K562 (cell line): ENCODE measurements around the gene TSTD2. TPM values are rescaled to one million over a fixed set of nuclear protein-coding genes. Genes with fewer than 3 reads are reported as not detected.

ENCODE experiments used
- ATAC-seq: fragments of 200-7000 bp; cut with Tn5 transposase; 3 replicates; pipeline ENCODE4 v1.9.1; 2020; ENCODE audit warnings: moderate library complexity
- BruUV-seq: library from RNA; stranded (reverse); fragments of 400-500 nt; replicated peaks from 2 replicates; lab custom pipeline; 2021; lab: Mats Ljungman, UMichigan
- CTCF ChIA-PET: fragments of 300-600 bp; formaldehyde crosslinking; extraction: SDS; loops from one replicate; lab custom pipeline; 2021; ENCODE audit warnings: low intra/inter-chr PET ratio; lab: Yijun Ruan, JAX
- POLR2A ChIA-PET: fragments of 300-600, 350-650 bp; sonication (Branson Sonifier 250); formaldehyde crosslinking; extraction: SDS; loops from one replicate; lab custom pipeline; 2021; ENCODE audit warnings: antibody characterized with exemption, inconsistent platforms; lab: Yijun Ruan, JAX
- DNase-seq, 4 experiments: peaks; one replicate each; pipeline versions ENCODE4 v3.0.0 to v3.0.0-alpha.2; 2011 to 2018; ENCODE audit warnings: low spot score in 3 of 4, mixed read lengths in 3 of 4; ENCODE audit errors: extremely low read depth in 1 of 4
- FAIRE-seq: peaks from 2 replicates; lab custom pipeline; 2011; peaks lifted over from hg19 to GRCh38; lab: Jason Lieb, UNC
- H2AFZ ChIP-seq: 2 replicates; pipeline ENCODE4 v1.6.0; 2011; ENCODE audit warnings: low read depth, low read length, control low read depth, inconsistent platforms
- H3K27ac ChIP-seq: fragments of 200-600 bp; 3 replicates; pipeline ENCODE4 v1.8.0; 2011; ENCODE audit warnings: low read depth, mild to moderate bottlenecking, control low read depth, inconsistent platforms, low read length, moderate library complexity, mixed read lengths; ENCODE audit errors: extremely low read depth
- H3K27me3 ChIP-seq, 2 experiments: fragments of 300-600 bp in 1 of 2; 2 replicates in 1 of 2; 3 replicates in 1 of 2; pipeline versions ENCODE4 v1.6.0 to v1.8.0; 2011; ENCODE audit warnings: inconsistent platforms in 2 of 2, low read length in 2 of 2, mild to moderate bottlenecking in 1 of 2, mixed read lengths in 1 of 2, moderate library complexity in 1 of 2; ENCODE audit not compliant: control insufficient read depth in 2 of 2, insufficient read depth in 2 of 2
- H3K36me3 ChIP-seq: fragments of 300-600 bp; 3 replicates; pipeline ENCODE4 v1.8.0; 2011; ENCODE audit warnings: mild to moderate bottlenecking, low read length, inconsistent platforms; ENCODE audit not compliant: control insufficient read depth, insufficient read depth
- H3K4me1 ChIP-seq, 2 experiments: fragments of 200-600 bp in 1 of 2; replicated peaks in 1 of 2; 2 replicates in 1 of 2; 3 replicates in 1 of 2; pipeline versions ENCODE4 v1.5.1 to v1.8.0; 2011; ENCODE audit warnings: inconsistent platforms in 2 of 2, low read length in 2 of 2, mild to moderate bottlenecking in 1 of 2, mixed read lengths in 1 of 2, moderate library complexity in 1 of 2; ENCODE audit not compliant: control insufficient read depth in 2 of 2, insufficient read depth in 2 of 2
- H3K4me2 ChIP-seq: 2 replicates; pipeline ENCODE4 v1.6.1; 2011; ENCODE audit warnings: low read length, control low read depth, inconsistent platforms, mixed read lengths; ENCODE audit not compliant: insufficient read depth
- H3K4me3 ChIP-seq: fragments of 200-600 bp; sonication (generic), shearing (Covaris generic); 2 replicates; pipeline ENCODE4 v1.5.1; 2016; ENCODE audit warnings: control low read depth, inconsistent platforms
- H3K79me2 ChIP-seq: fragments of 200-600 bp; 3 replicates; pipeline ENCODE4 v1.8.0; 2011; ENCODE audit warnings: low read length, inconsistent platforms; ENCODE audit not compliant: control insufficient read depth, insufficient read depth
- H3K9ac ChIP-seq, 2 experiments: 2 replicates each; pipeline versions ENCODE4 v1.6.0 to v1.6.1; 2011; ENCODE audit warnings: low read depth in 2 of 2, low read length in 2 of 2, control low read depth in 1 of 2, inconsistent platforms in 1 of 2, mild to moderate bottlenecking in 1 of 2, mixed read lengths in 1 of 2; ENCODE audit not compliant: insufficient read depth in 1 of 2
- H3K9me1 ChIP-seq: one replicate; pipeline ENCODE4 v1.6.0; 2011; ENCODE audit warnings: inconsistent platforms, mild to moderate bottlenecking, low read length, moderate library complexity; ENCODE audit not compliant: control insufficient read depth, insufficient read depth
- H3K9me3 ChIP-seq: replicated peaks from 2 replicates; pipeline ENCODE4 v1.5.1; 2011; ENCODE audit warnings: low read depth, low read length, inconsistent platforms; ENCODE audit not compliant: control insufficient read depth, insufficient read depth
- H4K20me1 ChIP-seq: replicated peaks from 2 replicates; pipeline ENCODE4 v1.6.1; 2011; ENCODE audit warnings: low read length, inconsistent platforms, mixed read lengths; ENCODE audit not compliant: control insufficient read depth, insufficient read depth
- ATF7 ChIP-seq: fragments of 450-650 bp; IDR thresholded peaks from 2 replicates; pipeline ENCODE4 v1.7.1; 2014; ENCODE audit warnings: mild to moderate bottlenecking, moderate library complexity
- BCOR ChIP-seq: fragments of 450-650 bp; IDR thresholded peaks from 2 replicates; pipeline ENCODE4 v1.6.1; 2016
- CSDE1 ChIP-seq, 2 experiments: fragments of 450-650 bp; IDR thresholded peaks; 2 replicates each; pipeline ENCODE4 v1.6.1; 2016; ENCODE audit warnings: mild to moderate bottlenecking in 1 of 2
- FOXK2 ChIP-seq, 2 experiments: fragments of 450-650 bp; IDR thresholded peaks in 1 of 2; conservative IDR thresholded peaks in 1 of 2; 2 replicates each; pipeline ENCODE4 v1.6.1; 2016; ENCODE audit warnings: low read depth in 2 of 2, mild to moderate bottlenecking in 1 of 2
- NR2C1 ChIP-seq, 2 experiments: fragments of 450-650 bp; IDR thresholded peaks; 2 replicates each; pipeline ENCODE4 v1.6.1; 2017; ENCODE audit warnings: mild to moderate bottlenecking in 2 of 2, antibody characterized with exemption in 1 of 2, inconsistent platforms in 1 of 2, missing compliant biosample characterization in 1 of 2, missing genetic modification characterization in 1 of 2
- PTTG1 ChIP-seq: fragments of 450-650 bp; IDR thresholded peaks from 2 replicates; pipeline ENCODE4 v1.6.1; 2016; ENCODE audit warnings: low read depth, mild to moderate bottlenecking, missing genetic modification characterization, missing compliant biosample characterization
- RBM15 ChIP-seq: fragments of 200-400 bp; formaldehyde crosslinking; IDR thresholded peaks from 2 replicates; pipeline ENCODE4 v1.6.1; 2018; ENCODE audit warnings: mild to moderate bottlenecking, low read length, moderate library complexity; ENCODE audit not compliant: insufficient read depth
- ZNF197 ChIP-seq: fragments of 200-800 bp; sonication (Bioruptor generic); IDR thresholded peaks from 2 replicates; pipeline ENCODE4 v1.6.1; 2016; ENCODE audit warnings: low read depth, missing genetic modification characterization, missing compliant biosample characterization
- WGBS: fragments of 100-300 bp; shearing (Covaris generic); methylation state at CpG from one replicate; pipeline ENCODE4 v1.1.6; 2016; ENCODE audit warnings: low coverage, mixed read lengths; ENCODE audit not compliant: insufficient coverage; ENCODE audit errors: missing lambda C conversion rate; 5-methylcytosine and 5-hydroxymethylcytosine counted together
- in situ Hi-C: fragments of 300-500 bp; cut with MboI; formaldehyde crosslinking; loops from 4 replicates; pipeline ENCODE4 v1.15.0; 2018; ENCODE audit warnings: inconsistent platforms, mixed read lengths
- intact Hi-C: fragments of 100-400 bp; cut with micrococcal nuclease; formaldehyde crosslinking; loops from 2 replicates; pipeline ENCODE4 v1.14.2; 2022
- polyA plus RNA-seq, 8 experiments: library from polyadenylated mRNA; depleted of rRNA in 4 of 8; stranded (reverse) in 5 of 8; unstranded in 3 of 8; fragments of >200 nt; fragmentation: Nextera tagmentation in 2 of 8; fragmentation: Illumina TruSeq in 1 of 8; extraction: Ambion mirVana in 2 of 8; extraction: Trizol in 1 of 8; gene quantifications; 2 replicates each; pipeline versions ENCODE4 v1.2.1 to v1.2.3, GENCODE V29; 2011 to 2014; ENCODE audit warnings: inconsistent platforms in 1 of 8, missing spikeins in 1 of 8
- total RNA-seq, 7 experiments: library from RNA; depleted of rRNA in 6 of 7; stranded (reverse); fragments of >200 nt in 6 of 7; fragmentation: Illumina TruSeq in 2 of 7; extraction: Trizol in 2 of 7; gene quantifications; 2 replicates each; pipeline versions ENCODE4 v1.2.1 to v1.2.3, GENCODE V29; 2011 to 2021; ENCODE audit warnings: low replicate concordance in 1 of 7

The TSTD2 gene
- total and polyA plus RNA-seq, 9 of the 15 experiments (the other 6 are each of a cell fraction or from before 2014, with no cell fraction given), result 10.1 to 36.7 (median 19.0) TPM

GRCh38 chr9:97567894-97568202, 65.3 kb downstream of the TSTD2 start (continued):
- no peak for TF ChIP-seq PTTG1 (tag)
- TF ChIP-seq ZNF197 (CRISPR knock-in tag), result no peak
- no peak for TF ChIP-seq RBM15
- peak; percentile 49; the same call in 1 of the 2 replicates for TF ChIP-seq ATF7

- no TSS peak for BruUV-seq
- WGBS, result 65% methylated on average over 9 of the region's 9 CpGs
- TF ChIP-seq BCOR (no peak), CSDE1 (IDR thresholded peaks at IDR 0.05) (no peak), NR2C1 (IDR thresholded peaks at IDR 0.05) (no peak), NR2C1 (tag; IDR thresholded peaks at IDR 0.05) (peak; percentile 60; the same call in 1 of the 2 replicates), FOXK2 (conservative IDR thresholded peaks at IDR 0.05 in 1 of 2, IDR thresholded peaks at IDR 0.05 in 1 of 2; ENCODE audit: low read depth in 2 of 2) (no peak)
- Histone ChIP-seq H4K20me1 (no peaks in the 10 kb centered on the region), H3K27me3 (no peaks in the 10 kb centered on the region), H3K9ac (peak overlapping the region; percentile 13 to 20; a peak in 2 of 4 replicates), H3K4me3 (no peak overlapping the region), H3K9me3 (no peaks in the 10 kb centered on the region), H3K79me2 (no peaks in the 10 kb centered on the region), H3K36me3 (peaks cover 77% of the 10 kb centered on the region), H3K9me1 (peaks cover 4% of the 10 kb centered on the region), H2AFZ (no peak overlapping the region), H3K4me2 (peak overlapping the region; percentile 14; the same call in 1 of the 2 replicates), H3K4me1 (peaks cover 4 to 15% of the 10 kb centered on the region in 2 experiments; a peak in 3 of 5 replicates), H3K27ac (peak overlapping the region; percentile 46; the same call in 2 of the 3 replicates)
- FAIRE-seq (no peak), ATAC-seq (no peak), DNase-seq (no peak)
- intact Hi-C loops, result no loop called here
- in situ Hi-C loops, result no loop called here
- ChIA-PET CTCF (no interaction called here), POLR2A (interaction anchor here (0.7 to 1.2 kb wide), 5 partner anchors 12 to 615 kb away, joined by 3 to 4 read pairs (median 3); no protein-coding TSS in a partner anchor)
Measured at GRCh38 chr9:97567182-97567893, 65.8 kb downstream of the TSTD2 start.
